Femur (tissue), 1 donor: ENCODE measurements around the gene TTYH3.
A peak's percentile ranks its signal among the peaks of the same experiment; 100 is the strongest.

ENCODE experiments used
- DNase-seq: peaks from one replicate; pipeline ENCODE4 v3.0.0-alpha.2; 2017

TTYH3 gene

DNA sequence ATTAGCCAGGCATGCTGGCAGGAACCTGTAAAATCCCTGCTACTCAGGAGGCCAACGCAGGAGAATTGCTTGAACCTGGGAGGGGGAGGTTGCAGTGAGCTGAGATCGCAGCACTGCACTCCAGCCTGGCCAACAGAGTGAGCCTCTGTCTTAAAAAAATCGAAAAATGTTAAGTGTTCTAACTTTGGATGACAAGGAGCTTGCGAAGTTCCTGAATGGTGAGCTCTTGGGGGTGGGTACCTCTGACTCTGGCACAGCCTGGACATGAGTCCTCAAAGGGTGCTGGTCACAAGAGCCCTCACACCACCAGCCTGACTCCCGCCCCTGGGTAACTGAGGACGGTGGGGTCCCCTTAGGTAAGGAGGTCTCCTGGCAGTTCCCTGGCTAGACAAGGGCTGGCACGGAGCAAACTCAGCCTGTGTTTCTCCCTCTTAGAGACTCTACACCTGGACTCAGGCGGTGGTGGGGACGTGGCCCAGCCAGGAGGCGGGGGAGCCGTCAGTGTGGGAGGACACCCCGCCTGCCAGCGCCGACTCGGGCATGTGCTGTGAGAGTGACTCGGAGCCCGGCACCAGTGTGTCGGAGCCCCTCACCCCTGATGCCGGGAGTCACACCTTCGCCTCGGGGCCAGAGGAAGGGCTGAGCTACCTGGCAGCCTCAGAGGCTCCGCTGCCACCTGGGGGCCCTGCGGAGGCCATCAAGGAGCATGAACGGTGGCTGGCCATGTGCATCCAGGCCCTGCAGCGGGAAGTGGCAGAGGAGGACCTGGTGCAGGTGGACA, 80.3 kb downstream of the TTYH3 start:
- DNase-seq = no peak

DNA sequence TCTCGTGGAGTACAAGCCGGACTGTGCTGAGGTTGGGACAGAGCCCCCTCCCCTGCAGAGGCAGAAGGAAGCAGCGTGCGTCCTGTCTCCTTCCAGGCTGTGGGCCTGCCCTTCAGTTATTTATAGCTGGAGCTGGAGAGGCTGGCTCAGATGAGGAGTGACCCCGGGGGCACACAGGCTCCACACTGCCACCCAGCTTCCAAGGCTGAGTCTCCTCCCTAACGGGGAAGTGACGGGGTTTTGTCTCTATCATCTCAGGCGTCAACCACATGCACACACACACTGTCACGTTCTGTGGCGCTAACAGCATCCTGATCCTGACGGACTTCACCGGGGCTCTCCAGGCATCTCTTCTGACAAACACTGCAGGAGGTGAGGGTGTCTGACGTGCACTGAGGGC, 81.6 kb downstream of the TTYH3 start:
- peak; percentile 59 for DNase-seq

DNA sequence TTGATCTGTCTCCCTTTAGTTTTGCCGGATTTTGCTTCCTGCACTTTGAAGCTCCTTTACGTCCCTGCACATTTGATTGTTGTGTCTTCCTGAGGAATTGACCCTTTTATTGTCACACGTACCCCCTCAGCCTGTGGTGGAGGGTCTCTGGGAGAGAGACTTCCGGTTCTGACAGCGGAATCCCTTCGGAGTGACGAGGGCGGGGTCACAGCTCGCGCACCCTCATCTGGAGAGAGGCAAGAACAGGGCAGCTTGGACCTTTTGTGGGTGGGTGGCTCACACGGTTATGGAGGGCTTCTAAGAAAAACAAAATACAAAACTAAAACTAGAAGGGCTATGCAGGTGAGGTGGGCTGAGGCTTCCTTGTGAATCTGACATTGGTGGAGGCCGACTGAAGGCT, 82.2 kb downstream of the TTYH3 start:
- no peak for DNase-seq
